ENCODE data around the gene ITIH4. TPM values are rescaled to one million over a fixed set of nuclear protein-coding genes. Genes with fewer than 3 reads are reported as not detected.
A peak's percentile ranks its signal among the peaks of the same experiment; 100 is the strongest.

The ITIH4 gene
- total RNA-seq, 3 donors from 2014 or later (not counting 1 experiment from before 2014, with no cell fraction given) = 28.2 to 33.0 (median 32.8) TPM

DNA sequence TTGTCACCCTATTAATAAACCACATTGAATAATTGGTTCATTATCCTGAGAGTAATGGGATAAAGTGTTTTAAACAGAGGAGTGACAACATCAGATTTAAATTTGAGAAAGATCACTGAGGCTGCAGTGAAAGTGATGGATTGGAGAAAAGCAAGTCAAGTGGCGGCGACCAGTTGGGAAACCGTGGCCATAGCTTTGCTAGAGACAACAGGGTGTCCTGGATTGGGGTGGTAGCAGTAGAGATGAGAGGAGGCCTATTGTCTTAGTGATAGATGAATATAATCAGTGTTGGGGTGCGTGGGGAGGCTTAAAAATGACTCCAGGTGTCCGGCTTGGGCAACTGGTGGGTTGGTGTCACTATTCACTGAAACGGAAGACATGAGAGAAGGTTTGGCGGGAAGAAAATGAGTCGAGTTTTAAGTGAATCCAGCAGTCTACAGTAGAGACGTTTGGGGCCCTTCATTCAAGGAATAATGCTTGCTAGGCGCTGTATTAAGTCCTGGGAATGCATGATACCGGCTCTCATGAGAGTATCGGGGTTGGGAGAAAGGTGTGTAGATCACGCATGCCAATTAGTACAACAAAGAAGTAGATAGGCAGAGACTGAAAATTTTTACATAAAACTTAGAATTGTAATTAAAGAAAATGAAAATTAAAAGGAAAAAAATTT lies 60.6 kb downstream of the ITIH4 start:
- Mint-ChIP-seq H3K27ac (peak overlapping the region; percentile 64 to 91), H3K4me3 (peak overlapping the region; percentile 97), H3K4me1 (peaks cover 24 to 25% of the 10 kb centered on the region in 2 donors), H3K27me3 (ENCODE audit: low read depth in 2 of 2) (no peaks in the 10 kb centered on the region), H3K9me3 (no peaks in the 10 kb centered on the region), H3K36me3 (no peaks in the 10 kb centered on the region)
- 32% methylated on average over 13 of the region's 13 CpGs for WGBS (ENCODE audit: insufficient coverage)
- Histone ChIP-seq H3K36me3 (ENCODE audit: control insufficient read depth, insufficient read depth, low read length) (peaks cover 17% of the 10 kb centered on the region), H3K4me1 (ENCODE audit: control insufficient read depth, insufficient read depth, low read length) (peaks cover 15% of the 10 kb centered on the region), H3K27me3 (ENCODE audit: control insufficient read depth, insufficient read depth, low read length) (no peaks in the 10 kb centered on the region), H3K4me3 (ENCODE audit: low read length) (peak overlapping the region; percentile 47), H3K27ac (ENCODE audit: low read length) (no peak overlapping the region), H3K9me3 (ENCODE audit: control insufficient read depth, insufficient read depth, low read length) (no peaks in the 10 kb centered on the region)
- intact Hi-C loops (cut with micrococcal nuclease) = no loop called here
- TF ChIP-seq, protein P1, sequence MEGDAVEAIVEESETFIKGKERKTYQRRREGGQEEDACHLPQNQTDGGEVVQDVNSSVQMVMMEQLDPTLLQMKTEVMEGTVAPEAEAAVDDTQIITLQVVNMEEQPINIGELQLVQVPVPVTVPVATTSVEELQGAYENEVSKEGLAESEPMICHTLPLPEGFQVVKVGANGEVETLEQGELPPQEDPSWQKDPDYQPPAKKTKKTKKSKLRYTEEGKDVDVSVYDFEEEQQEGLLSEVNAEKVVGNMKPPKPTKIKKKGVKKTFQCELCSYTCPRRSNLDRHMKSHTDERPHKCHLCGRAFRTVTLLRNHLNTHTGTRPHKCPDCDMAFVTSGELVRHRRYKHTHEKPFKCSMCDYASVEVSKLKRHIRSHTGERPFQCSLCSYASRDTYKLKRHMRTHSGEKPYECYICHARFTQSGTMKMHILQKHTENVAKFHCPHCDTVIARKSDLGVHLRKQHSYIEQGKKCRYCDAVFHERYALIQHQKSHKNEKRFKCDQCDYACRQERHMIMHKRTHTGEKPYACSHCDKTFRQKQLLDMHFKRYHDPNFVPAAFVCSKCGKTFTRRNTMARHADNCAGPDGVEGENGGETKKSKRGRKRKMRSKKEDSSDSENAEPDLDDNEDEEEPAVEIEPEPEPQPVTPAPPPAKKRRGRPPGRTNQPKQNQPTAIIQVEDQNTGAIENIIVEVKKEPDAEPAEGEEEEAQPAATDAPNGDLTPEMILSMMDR (IDR thresholded peaks at IDR 0.05) = no peak
- peak in 1 of 2 donors; percentile 15 for DNase-seq
- ATAC-seq = no peak

DNA sequence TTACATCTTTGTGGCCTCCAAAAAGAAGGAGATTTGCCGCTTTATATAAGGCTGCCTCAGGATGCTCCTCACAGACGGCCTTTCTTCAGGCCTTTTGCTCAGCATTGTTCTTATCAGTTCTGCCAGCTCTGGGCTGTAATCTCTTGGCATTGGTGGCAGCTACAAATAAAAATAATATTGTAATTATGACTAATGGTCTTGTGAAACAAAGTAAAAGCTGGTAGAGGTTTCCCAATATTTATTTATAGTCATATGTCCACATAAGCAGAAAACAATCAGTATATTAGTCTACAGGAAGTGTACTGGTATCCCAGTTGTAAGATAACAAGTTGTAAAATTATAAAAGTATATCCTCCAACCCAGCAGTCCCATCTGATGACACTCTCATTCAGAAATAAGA lies 67.0 kb downstream of the ITIH4 start:
- H3K27me3 ChIP-seq (ENCODE audit: control insufficient read depth, insufficient read depth, low read length) = no peaks in the 10 kb centered on the region
- no peaks in the 10 kb centered on the region for H3K36me3 Mint-ChIP-seq
- H3K4me3 Mint-ChIP-seq = no peak overlapping the region
- H3K4me1 Mint-ChIP-seq = no peaks in the 10 kb centered on the region
- no peaks in the 10 kb centered on the region for H3K27me3 Mint-ChIP-seq (ENCODE audit: low read depth in 2 of 2)
- no peak for DNase-seq
- H3K9me3 ChIP-seq (ENCODE audit: control insufficient read depth, insufficient read depth, low read length) = no peaks in the 10 kb centered on the region
- intact Hi-C loops (cut with micrococcal nuclease) = no loop called here
- H3K4me3 ChIP-seq (ENCODE audit: low read length) = no peak overlapping the region
- TF ChIP-seq, protein P1 (IDR thresholded peaks at IDR 0.05) = no peak
- H3K4me1 ChIP-seq (ENCODE audit: control insufficient read depth, insufficient read depth, low read length) = no peaks in the 10 kb centered on the region
- H3K36me3 ChIP-seq (ENCODE audit: control insufficient read depth, insufficient read depth, low read length) = peaks cover 48% of the 10 kb centered on the region
- ATAC-seq = no peak
- 78% methylated on average over 2 of the region's 2 CpGs for WGBS (ENCODE audit: insufficient coverage)
- no peak overlapping the region for H3K27ac ChIP-seq (ENCODE audit: low read length)
- no peaks in the 10 kb centered on the region for H3K9me3 Mint-ChIP-seq
- no peak overlapping the region for H3K27ac Mint-ChIP-seq

Other genes starting within 250 kb of the ITIH4 start
- 10 to 100 TPM; 70.2 to 79.7 (median 76.6) TPM for gene PBRM1, start 144.8 kb downstream of the ITIH4 start, total RNA-seq
- gene GNL3, start 144.6 kb downstream of the ITIH4 start, total RNA-seq = 10 to 100 TPM; 70.7 to 81.1 (median 70.9) TPM
- gene GLT8D1, start 124.9 kb downstream of the ITIH4 start, total RNA-seq = 10 to 100 TPM; 31.1 to 39.4 (median 38.2) TPM
- gene SPCS1, start 124.6 kb downstream of the ITIH4 start, total RNA-seq = 10 to 100 TPM; 52.4 to 64.4 (median 57.3) TPM
- gene NEK4, start 59.7 kb downstream of the ITIH4 start, total RNA-seq = 10 to 100 TPM; 13.8 to 19.5 (median 15.5) TPM
- under 1 TPM in 1 of 3 donors, not detected in 2; 0.56 TPM for gene ITIH1, start 53.1 kb downstream of the ITIH4 start, total RNA-seq
- not detected for gene ITIH3, start 35.9 kb downstream of the ITIH4 start, total RNA-seq
- 1 to 10 TPM; 5.3 to 7.7 (median 6.8) TPM for gene MUSTN1, start 4.3 kb upstream of the ITIH4 start, total RNA-seq
- 10 to 100 TPM; 24.6 to 35.0 (median 33.1) TPM for gene STIMATE, start 66.9 kb upstream of the ITIH4 start, total RNA-seq
- gene SFMBT1, start 215.4 kb upstream of the ITIH4 start, total RNA-seq = 10 to 100 TPM; 20.2 to 22.3 (median 22.2) TPM

Data from natural killer cell (primary cell).